Smooth muscle cell (in vitro differentiated cells): Measurements from ENCODE around the gene CACNA1B. TPM values are rescaled to one million over a fixed set of nuclear protein-coding genes. Genes with fewer than 3 reads are reported as not detected.

Experiments
- DNase-seq: peaks from one replicate; lab custom pipeline; 2025; ENCODE audit not compliant: unreplicated experiment; lab: John Stamatoyannopoulos, UW
- H2AFZ ChIP-seq: fragments of 200-600 bp; sonication (generic); 2 replicates; pipeline ENCODE4 v1.6.0; 2016; ENCODE audit warnings: antibody characterized with exemption, low read depth, mild to moderate bottlenecking
- H3F3A ChIP-seq: fragments of 200-600 bp; sonication (generic); 2 replicates; pipeline ENCODE4 v1.6.0; 2017; ENCODE audit warnings: antibody characterized with exemption, low read depth
- H3K27ac ChIP-seq: fragments of 200-600 bp; sonication (generic); 2 replicates; pipeline ENCODE4 v1.5.1; 2016; ENCODE audit warnings: low read depth, mild to moderate bottlenecking
- H3K27me3 ChIP-seq: fragments of 200-600 bp; sonication (generic); 2 replicates; pipeline ENCODE4 v1.6.1; 2016; ENCODE audit warnings: low read depth, mild to moderate bottlenecking
- H3K36me3 ChIP-seq: fragments of 200-600 bp; sonication (generic); 2 replicates; pipeline ENCODE4 v1.5.1; 2016; ENCODE audit warnings: low read depth
- H3K4me1 ChIP-seq: fragments of 200-600 bp; sonication (generic); 2 replicates; pipeline ENCODE4 v1.5.1; 2016; ENCODE audit warnings: low read depth
- H3K4me2 ChIP-seq: fragments of 200-600 bp; sonication (generic); 2 replicates; pipeline ENCODE4 v1.6.0; 2016; ENCODE audit warnings: mild to moderate bottlenecking
- H3K4me3 ChIP-seq: fragments of 200-600 bp; sonication (generic); 2 replicates; pipeline ENCODE4 v1.5.1; 2016; ENCODE audit warnings: mild to moderate bottlenecking
- H3K79me2 ChIP-seq: fragments of 200-600 bp; sonication (generic); 2 replicates; pipeline ENCODE4 v1.6.0; 2016; ENCODE audit warnings: low read depth, mild to moderate bottlenecking
- H3K9ac ChIP-seq: fragments of 200-600 bp; sonication (generic); 2 replicates; pipeline ENCODE4 v1.6.0; 2016; ENCODE audit warnings: low read depth
- H3K9me3 ChIP-seq: fragments of 200-600 bp; sonication (generic); replicated peaks from 2 replicates; pipeline ENCODE4 v1.5.1; 2016; ENCODE audit warnings: low read depth
- H4K20me1 ChIP-seq: fragments of 200-600 bp; sonication (generic); 2 replicates; pipeline ENCODE4 v1.6.0; 2016; ENCODE audit warnings: low read depth
- WGBS: methylation state at CpG from one replicate; pipeline ENCODE4 v1.1.7; 2016; ENCODE audit warnings: low lambda C conversion rate; 5-methylcytosine and 5-hydroxymethylcytosine counted together
- polyA plus RNA-seq: library from polyadenylated mRNA; unstranded; fragments of >200 nt; fragmentation: Nextera tagmentation; extraction: Ambion mirVana; gene quantifications from 2 replicates; pipeline ENCODE4 v1.2.1, GENCODE V29; 2016
- total RNA-seq: library from RNA; depleted of rRNA; stranded (reverse); fragments of >200 nt; gene quantifications from 2 replicates; pipeline ENCODE4 v1.2.3, GENCODE V29; 2014
- TF ChIP-seq, protein P1 (sequence below): fragments of 200-600 bp; sonication (generic); IDR thresholded peaks from 2 replicates; pipeline ENCODE4 v1.5.1; 2017; ENCODE audit warnings: borderline replicate concordance, mild to moderate bottlenecking, antibody characterized with exemption; ENCODE audit not compliant: insufficient read depth, poor library complexity, severe bottlenecking

CACNA1B gene
- total and polyA plus RNA-seq, 2 experiments from 2014 or later = 0.09 to 0.23 TPM

GRCh38 chr9:137878146-137878941 lies 762 bp downstream of the CACNA1B start:
- DNase-seq = peak; percentile 12
- peak overlapping the region; percentile 91 for H3K4me2 ChIP-seq

GRCh38 chr9:137879052-137879451 lies 1.5 kb downstream of the CACNA1B start:
- H3K4me1 ChIP-seq = peaks cover 4% of the 10 kb centered on the region
- H3K9me3 ChIP-seq = no peaks in the 10 kb centered on the region
- peaks cover 34% of the 10 kb centered on the region for H3K27me3 ChIP-seq
- no peaks in the 10 kb centered on the region for H3F3A ChIP-seq
- no peak overlapping the region for H2AFZ ChIP-seq
- no peak overlapping the region for H3K27ac ChIP-seq
- no peak for DNase-seq
- H4K20me1 ChIP-seq = no peaks in the 10 kb centered on the region
- TF ChIP-seq, protein P1, sequence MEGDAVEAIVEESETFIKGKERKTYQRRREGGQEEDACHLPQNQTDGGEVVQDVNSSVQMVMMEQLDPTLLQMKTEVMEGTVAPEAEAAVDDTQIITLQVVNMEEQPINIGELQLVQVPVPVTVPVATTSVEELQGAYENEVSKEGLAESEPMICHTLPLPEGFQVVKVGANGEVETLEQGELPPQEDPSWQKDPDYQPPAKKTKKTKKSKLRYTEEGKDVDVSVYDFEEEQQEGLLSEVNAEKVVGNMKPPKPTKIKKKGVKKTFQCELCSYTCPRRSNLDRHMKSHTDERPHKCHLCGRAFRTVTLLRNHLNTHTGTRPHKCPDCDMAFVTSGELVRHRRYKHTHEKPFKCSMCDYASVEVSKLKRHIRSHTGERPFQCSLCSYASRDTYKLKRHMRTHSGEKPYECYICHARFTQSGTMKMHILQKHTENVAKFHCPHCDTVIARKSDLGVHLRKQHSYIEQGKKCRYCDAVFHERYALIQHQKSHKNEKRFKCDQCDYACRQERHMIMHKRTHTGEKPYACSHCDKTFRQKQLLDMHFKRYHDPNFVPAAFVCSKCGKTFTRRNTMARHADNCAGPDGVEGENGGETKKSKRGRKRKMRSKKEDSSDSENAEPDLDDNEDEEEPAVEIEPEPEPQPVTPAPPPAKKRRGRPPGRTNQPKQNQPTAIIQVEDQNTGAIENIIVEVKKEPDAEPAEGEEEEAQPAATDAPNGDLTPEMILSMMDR = no peak
- 87% methylated on average over 20 of the region's 20 CpGs for WGBS
- H3K9ac ChIP-seq = no peak overlapping the region
- H3K4me3 ChIP-seq = no peak overlapping the region
- H3K79me2 ChIP-seq = no peaks in the 10 kb centered on the region
- no peaks in the 10 kb centered on the region for H3K36me3 ChIP-seq
- no peak overlapping the region for H3K4me2 ChIP-seq

More at GRCh38 chr9:137878146-137878941, 762 bp downstream of the CACNA1B start:
- no peaks in the 10 kb centered on the region for H3K36me3 ChIP-seq
- no peak overlapping the region for H3K9ac ChIP-seq
- no peak overlapping the region for H2AFZ ChIP-seq
- H3K4me3 ChIP-seq = peak overlapping the region; percentile 47
- H3K27ac ChIP-seq = no peak overlapping the region
- peaks cover 34% of the 10 kb centered on the region for H3K27me3 ChIP-seq
- TF ChIP-seq, protein P1 = no peak
- no peaks in the 10 kb centered on the region for H4K20me1 ChIP-seq
- H3K4me1 ChIP-seq = peaks cover 4% of the 10 kb centered on the region
- WGBS = 4% methylated on average over 25 of the region's 101 CpGs
- H3F3A ChIP-seq = no peaks in the 10 kb centered on the region
- no peaks in the 10 kb centered on the region for H3K9me3 ChIP-seq
- H3K79me2 ChIP-seq = no peaks in the 10 kb centered on the region

GRCh38 chr9:137879566-137880150 lies 2.1 kb downstream of the CACNA1B start:
- 91% methylated on average over 8 of the region's 8 CpGs for WGBS
- no peaks in the 10 kb centered on the region for H3F3A ChIP-seq
- DNase-seq = no peak
- H3K27ac ChIP-seq = no peak overlapping the region
- H3K36me3 ChIP-seq = no peaks in the 10 kb centered on the region
- no peaks in the 10 kb centered on the region for H4K20me1 ChIP-seq
- no peak overlapping the region for H3K9ac ChIP-seq
- H3K9me3 ChIP-seq = no peaks in the 10 kb centered on the region
- no peak overlapping the region for H3K4me3 ChIP-seq
- H3K79me2 ChIP-seq = no peaks in the 10 kb centered on the region
- H3K4me2 ChIP-seq = no peak overlapping the region
- no peak overlapping the region for H2AFZ ChIP-seq
- TF ChIP-seq, protein P1 = no peak
- peaks cover 4% of the 10 kb centered on the region for H3K4me1 ChIP-seq
- H3K27me3 ChIP-seq = peaks cover 34% of the 10 kb centered on the region
